ENCODE data around the gene GPR35.

Gene GPR35

GRCh38 chr2:240595381-240596079, 29.8 kb upstream of the GPR35 start:
- no peak for TF ChIP-seq CTCF (IDR thresholded peaks at IDR 0.05)
- no peaks in the 10 kb centered on the region for H3K36me3 ChIP-seq (ENCODE audit: control insufficient read depth, insufficient read depth, low read length)
- no peak overlapping the region for H3K4me3 ChIP-seq (ENCODE audit: low read depth, low read length)
- H3K9me3 ChIP-seq (ENCODE audit: control insufficient read depth, low read length) = no peaks in the 10 kb centered on the region
- H3K27me3 ChIP-seq (ENCODE audit: control insufficient read depth, insufficient read depth, low read length) = no peaks in the 10 kb centered on the region
- no peak overlapping the region for H3K27ac ChIP-seq
- no peak overlapping the region for H2AFZ ChIP-seq
- no peak overlapping the region for H3K4me2 ChIP-seq (ENCODE audit: low read length)
- H3K79me2 ChIP-seq = peaks cover 13% of the 10 kb centered on the region
- H3K4me1 ChIP-seq = no peaks in the 10 kb centered on the region
- no peak overlapping the region for H3K9ac ChIP-seq

- Histone ChIP-seq H3K4me1 (no peaks in the 10 kb centered on the region), H3K36me3 (ENCODE audit: control insufficient read depth, insufficient read depth, low read length) (no peaks in the 10 kb centered on the region), H3K79me2 (peaks cover 12% of the 10 kb centered on the region), H2AFZ (no peak overlapping the region), H3K4me2 (ENCODE audit: low read length) (no peak overlapping the region), H3K9me3 (ENCODE audit: control insufficient read depth, low read length) (no peaks in the 10 kb centered on the region), H3K4me3 (ENCODE audit: low read depth, low read length) (no peak overlapping the region), H3K9ac (no peak overlapping the region), H3K27ac (no peak overlapping the region), H3K27me3 (ENCODE audit: control insufficient read depth, insufficient read depth, low read length) (no peaks in the 10 kb centered on the region)
- no peak for TF ChIP-seq CTCF (IDR thresholded peaks at IDR 0.05)
Observed at GRCh38 chr2:240596080-240596460, 29.2 kb upstream of the GPR35 start.

GRCh38 chr2:240596491-240596931, 28.8 kb upstream of the GPR35 start:
- Histone ChIP-seq H3K4me3 (ENCODE audit: low read depth, low read length) (no peak overlapping the region), H3K27ac (no peak overlapping the region), H3K36me3 (ENCODE audit: control insufficient read depth, insufficient read depth, low read length) (no peaks in the 10 kb centered on the region)

GRCh38 chr2:240597054-240597418, 28.2 kb upstream of the GPR35 start:
- no peaks in the 10 kb centered on the region for H3K36me3 ChIP-seq (ENCODE audit: control insufficient read depth, insufficient read depth, low read length)
- H3K79me2 ChIP-seq = peaks cover 5% of the 10 kb centered on the region
- no peaks in the 10 kb centered on the region for H3K4me1 ChIP-seq
- no peaks in the 10 kb centered on the region for H3K9me3 ChIP-seq (ENCODE audit: control insufficient read depth, low read length)
- H3K9ac ChIP-seq = no peak overlapping the region
- H3K27ac ChIP-seq = no peak overlapping the region
- H2AFZ ChIP-seq = no peak overlapping the region
- no peak overlapping the region for H3K4me2 ChIP-seq (ENCODE audit: low read length)
- no peaks in the 10 kb centered on the region for H3K27me3 ChIP-seq (ENCODE audit: control insufficient read depth, insufficient read depth, low read length)
- no peak overlapping the region for H3K4me3 ChIP-seq (ENCODE audit: low read depth, low read length)
- no peak for TF ChIP-seq CTCF (IDR thresholded peaks at IDR 0.05)

More at GRCh38 chr2:240596491-240596931, 28.8 kb upstream of the GPR35 start:
- Histone ChIP-seq H2AFZ (no peak overlapping the region), H3K27me3 (ENCODE audit: control insufficient read depth, insufficient read depth, low read length) (no peaks in the 10 kb centered on the region), H3K4me1 (no peaks in the 10 kb centered on the region), H3K79me2 (peaks cover 8% of the 10 kb centered on the region), H3K9ac (no peak overlapping the region), H3K4me2 (ENCODE audit: low read length) (no peak overlapping the region), H3K9me3 (ENCODE audit: control insufficient read depth, low read length) (no peaks in the 10 kb centered on the region)
- no peak for TF ChIP-seq CTCF (IDR thresholded peaks at IDR 0.05)

Data from parathyroid adenoma (tissue), 2 donors.